HepG2 (cell line): ENCODE results near the gene NAGK. TPM values are rescaled to one million over a fixed set of nuclear protein-coding genes. Genes with fewer than 3 reads are reported as not detected.

Source experiments
- BCL3 ChIP-seq: sonication (generic); formaldehyde crosslinking; IDR thresholded peaks from 2 replicates; pipeline ENCODE4 v1.5.1; 2020; ENCODE audit warnings: mild to moderate bottlenecking, missing genetic modification reagents, moderate library complexity
- FOXO1 ChIP-seq: sonication (generic); formaldehyde crosslinking; IDR thresholded peaks from 2 replicates; pipeline ENCODE4 v1.4.0; 2020; ENCODE audit warnings: missing genetic modification reagents
- JARID2 ChIP-seq: sonication (generic); formaldehyde crosslinking; IDR thresholded peaks from 2 replicates; pipeline ENCODE4 v1.8.1; 2023; ENCODE audit warnings: missing genetic modification reagents, inconsistent platforms; ENCODE audit not compliant: insufficient replicate concordance
- KAT7 ChIP-seq: IDR thresholded peaks from 2 replicates; pipeline ENCODE4 v1.6.1; 2018; ENCODE audit warnings: borderline replicate concordance, missing compliant biosample characterization
- KDM5A ChIP-seq: fragments of 200-600 bp; sonication (generic); IDR thresholded peaks from 2 replicates; pipeline ENCODE4 v1.7.0; 2018; ENCODE audit warnings: antibody characterized with exemption, mild to moderate bottlenecking, low read length, borderline replicate concordance
- PRDM4 ChIP-seq: sonication (generic); formaldehyde crosslinking; IDR thresholded peaks from 2 replicates; pipeline ENCODE4 v1.9.0; 2021; ENCODE audit warnings: missing genetic modification reagents, borderline replicate concordance
- RAD21 ChIP-seq: fragments of 450-650 bp; formaldehyde crosslinking; IDR thresholded peaks from 2 replicates; pipeline ENCODE4 v1.5.0; 2020; ENCODE audit warnings: mild to moderate bottlenecking
- RFX3 ChIP-seq: IDR thresholded peaks from 2 replicates; pipeline ENCODE4 v1.6.1; 2016; ENCODE audit warnings: missing biosample characterization, missing genetic modification reagents
- STAG1 ChIP-seq: sonication (generic); formaldehyde crosslinking; IDR thresholded peaks from 2 replicates; pipeline ENCODE4 v1.4.0; 2020; ENCODE audit warnings: missing genetic modification reagents
- TARDBP ChIP-seq: sonication (generic); formaldehyde crosslinking; IDR thresholded peaks from 2 replicates; pipeline ENCODE4 v1.8.0; 2022; ENCODE audit warnings: mild to moderate bottlenecking, missing genetic modification reagents
- XRCC5 ChIP-seq: fragments of 200-400 bp; formaldehyde crosslinking; optimal IDR thresholded peaks from 2 replicates; pipeline ENCODE3; 2017; ENCODE audit warnings: mild to moderate bottlenecking, low read length
- ZNF34 ChIP-seq: sonication (generic); formaldehyde crosslinking; IDR thresholded peaks from 2 replicates; pipeline ENCODE4 v1.4.0; 2020; ENCODE audit warnings: mild to moderate bottlenecking, missing genetic modification reagents, borderline replicate concordance
- ZNF367 ChIP-seq: sonication (generic); formaldehyde crosslinking; IDR thresholded peaks from 2 replicates; pipeline ENCODE4 v1.4.0; 2020; ENCODE audit warnings: missing genetic modification reagents, borderline replicate concordance
- ZNF574 ChIP-seq: sonication (generic); formaldehyde crosslinking; IDR thresholded peaks from 2 replicates; pipeline ENCODE4 v1.4.0; 2020; ENCODE audit warnings: missing genetic modification reagents
- ZNF580 ChIP-seq: IDR thresholded peaks from 2 replicates; pipeline ENCODE4 v1.6.1; 2016; ENCODE audit warnings: low read depth, borderline replicate concordance
- ZNF7 ChIP-seq: IDR thresholded peaks from 2 replicates; pipeline ENCODE4 v1.6.1; 2016; ENCODE audit warnings: missing biosample characterization, missing genetic modification reagents
- ZNF747 ChIP-seq: sonication (generic); formaldehyde crosslinking; IDR thresholded peaks from 2 replicates; pipeline ENCODE4 v1.8.1; 2023; ENCODE audit warnings: missing genetic modification reagents, mild to moderate bottlenecking, borderline replicate concordance
- ZNF792 ChIP-seq: IDR thresholded peaks from 2 replicates; pipeline ENCODE4 v1.6.1; 2016
- ZNF883 ChIP-seq: sonication (generic); formaldehyde crosslinking; IDR thresholded peaks from 2 replicates; pipeline ENCODE4 v1.5.1; 2020; ENCODE audit warnings: mild to moderate bottlenecking, missing genetic modification reagents; ENCODE audit errors: not compliant biosample characterization
- ZSCAN22 ChIP-seq: sonication (generic); formaldehyde crosslinking; IDR thresholded peaks from 2 replicates; pipeline ENCODE4 v1.4.0; 2020; ENCODE audit warnings: mild to moderate bottlenecking, missing genetic modification reagents
- polyA plus RNA-seq, 8 experiments: library from polyadenylated mRNA; depleted of rRNA in 3 of 8; stranded (reverse) in 7 of 8; unstranded in 1 of 8; fragments of >200 nt; fragmentation: Illumina TruSeq in 4 of 8; extraction: Trizol in 4 of 8; gene quantifications; 2 replicates each; pipeline versions ENCODE4 v1.2.1 to v1.2.3, GENCODE V29; 2011 to 2016; ENCODE audit warnings: low read depth in 4 of 8, missing spikeins in 1 of 8, mixed read lengths in 1 of 8; ENCODE audit not compliant: insufficient read depth in 1 of 8
- total RNA-seq, 5 experiments: library from RNA; depleted of rRNA; stranded (reverse); fragments of >200 nt; fragmentation: Illumina TruSeq; extraction: Trizol; gene quantifications; 2 replicates each; pipeline ENCODE4 v1.2.3, GENCODE V29; 2016; ENCODE audit warnings: low read depth in 1 of 5
- TF ChIP-seq, protein P1 (sequence below): sonication (generic); formaldehyde crosslinking; IDR thresholded peaks from 2 replicates; pipeline ENCODE4 v1.4.0; 2020; ENCODE audit warnings: missing genetic modification reagents

NAGK gene
- total and polyA plus RNA-seq, 2 of the 13 experiments (the other 11 are each of a cell fraction or from before 2014, with no cell fraction given), result 24.4 to 35.2 TPM

- TF ChIP-seq ZNF883 (CRISPR knock-in tag), result no peak
- no peak for TF ChIP-seq KAT7 (CRISPR knock-in tag)
- no peak for TF ChIP-seq BCL3 (CRISPR knock-in tag)
- no peak for TF ChIP-seq JARID2
- TF ChIP-seq ZSCAN22 (CRISPR knock-in tag), result 0 out of 2 replicates have a peak, but pooled peaks have one; percentile 69
- TF ChIP-seq, protein P1, sequence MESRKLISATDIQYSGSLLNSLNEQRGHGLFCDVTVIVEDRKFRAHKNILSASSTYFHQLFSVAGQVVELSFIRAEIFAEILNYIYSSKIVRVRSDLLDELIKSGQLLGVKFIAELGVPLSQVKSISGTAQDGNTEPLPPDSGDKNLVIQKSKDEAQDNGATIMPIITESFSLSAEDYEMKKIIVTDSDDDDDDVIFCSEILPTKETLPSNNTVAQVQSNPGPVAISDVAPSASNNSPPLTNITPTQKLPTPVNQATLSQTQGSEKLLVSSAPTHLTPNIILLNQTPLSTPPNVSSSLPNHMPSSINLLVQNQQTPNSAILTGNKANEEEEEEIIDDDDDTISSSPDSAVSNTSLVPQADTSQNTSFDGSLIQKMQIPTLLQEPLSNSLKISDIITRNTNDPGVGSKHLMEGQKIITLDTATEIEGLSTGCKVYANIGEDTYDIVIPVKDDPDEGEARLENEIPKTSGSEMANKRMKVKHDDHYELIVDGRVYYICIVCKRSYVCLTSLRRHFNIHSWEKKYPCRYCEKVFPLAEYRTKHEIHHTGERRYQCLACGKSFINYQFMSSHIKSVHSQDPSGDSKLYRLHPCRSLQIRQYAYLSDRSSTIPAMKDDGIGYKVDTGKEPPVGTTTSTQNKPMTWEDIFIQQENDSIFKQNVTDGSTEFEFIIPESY (CRISPR knock-in tag), result no peak
- TF ChIP-seq ZNF574 (CRISPR knock-in tag), result peak; percentile 37; the same call in 1 of the 2 replicates
- 0 out of 2 replicates have a peak, but pooled peaks have one; percentile 15 for TF ChIP-seq ZNF792 (CRISPR knock-in tag)
- no peak for TF ChIP-seq ZNF34 (CRISPR knock-in tag)
- TF ChIP-seq RFX3, result no peak
- TF ChIP-seq RAD21 (CRISPR knock-in tag), result peak; percentile 31; the same call in 1 of the 2 replicates
- TF ChIP-seq ZNF367 (CRISPR knock-in tag), result no peak
- peak; percentile 59 for TF ChIP-seq XRCC5
- TF ChIP-seq ZNF747 (CRISPR knock-in tag), result no peak
- TF ChIP-seq ZNF7 (CRISPR knock-in tag), result no peak
- TF ChIP-seq FOXO1 (CRISPR knock-in tag), result no peak
- no peak for TF ChIP-seq TARDBP (CRISPR knock-in tag)
- TF ChIP-seq STAG1 (CRISPR knock-in tag), result peak; percentile 52
- TF ChIP-seq ZNF580 (CRISPR knock-in tag), result peak; percentile 27; the same call in 1 of the 2 replicates
- TF ChIP-seq PRDM4 (CRISPR knock-in tag), result no peak
- TF ChIP-seq KDM5A, result no peak
These were observed 2.0 kb downstream of the NAGK start (continued) for GRCh38 chr2:71070294-71071093.
